GM18861 (cell line): Measurements from ENCODE around the gene PLCXD3.

Experiments used
- ATAC-seq: cut with Tn5 transposase; IDR thresholded peaks from one replicate; pipeline ENCODE4 v1.9.1; 2021; ENCODE audit not compliant: unreplicated experiment

Gene PLCXD3

DNA sequence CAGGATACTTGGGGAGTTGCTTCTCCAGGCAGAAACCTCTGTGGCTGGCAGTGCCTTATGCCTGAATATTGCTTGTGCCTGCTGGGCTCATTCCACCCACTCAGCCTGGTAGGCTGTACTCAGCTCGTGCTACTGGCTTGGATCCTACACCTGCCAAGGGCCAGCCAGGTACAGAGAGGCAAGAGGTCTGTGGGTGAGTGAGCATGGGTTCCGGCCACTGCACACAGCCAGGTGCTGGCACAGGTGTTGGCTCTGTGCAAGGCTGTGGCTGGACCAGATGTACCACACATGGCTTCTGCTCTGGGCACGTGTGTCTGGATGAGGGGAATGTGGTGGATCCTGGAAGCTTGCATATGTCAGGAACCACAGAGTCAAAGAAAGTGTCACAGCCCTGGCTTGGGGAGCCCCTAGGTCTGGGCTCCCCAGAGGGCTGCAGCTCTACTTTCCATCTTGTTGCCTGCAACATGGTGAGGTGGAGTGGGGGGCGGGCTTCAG is 220.4 kb downstream of the PLCXD3 start:
- ATAC-seq, result no peak

DNA sequence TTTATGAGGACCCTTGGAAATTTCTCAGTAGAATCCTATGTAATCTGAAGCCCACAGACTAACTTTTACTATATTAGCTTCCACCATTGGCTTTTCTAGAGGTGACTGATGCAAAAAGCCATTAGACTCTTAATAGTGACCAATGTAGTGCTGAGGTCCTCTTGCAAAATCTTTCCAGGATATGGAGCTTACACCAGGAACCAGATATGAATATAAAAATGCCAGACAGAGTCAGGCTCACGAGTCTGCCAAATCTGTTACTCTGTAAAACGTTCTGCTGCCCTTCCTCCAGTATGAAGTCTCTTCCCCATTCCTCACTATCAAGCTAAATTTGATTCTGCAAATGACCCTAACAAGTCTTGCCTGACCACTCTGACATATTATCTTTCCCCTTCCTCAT is 223.7 kb downstream of the PLCXD3 start:
- ATAC-seq, result no peak

DNA sequence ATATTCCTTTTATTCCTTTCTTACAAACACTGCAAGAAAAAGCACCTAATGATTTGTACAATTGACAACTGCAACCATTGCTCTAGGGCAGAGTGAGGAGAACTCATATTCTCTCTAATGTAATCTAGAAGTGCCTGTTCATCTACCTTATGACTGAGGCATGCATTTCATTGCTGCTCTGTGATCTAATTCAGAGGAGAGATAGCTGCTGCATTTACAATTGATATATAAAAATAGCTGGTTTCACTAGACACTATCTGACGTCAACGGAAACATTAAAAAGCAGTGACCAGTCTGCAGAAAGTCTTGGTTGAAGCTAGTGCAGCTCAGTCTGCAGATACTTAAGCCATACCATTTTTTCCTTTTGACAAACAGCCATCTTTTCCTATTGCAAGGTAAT is 224.2 kb downstream of the PLCXD3 start:
- ATAC-seq, result no peak

DNA sequence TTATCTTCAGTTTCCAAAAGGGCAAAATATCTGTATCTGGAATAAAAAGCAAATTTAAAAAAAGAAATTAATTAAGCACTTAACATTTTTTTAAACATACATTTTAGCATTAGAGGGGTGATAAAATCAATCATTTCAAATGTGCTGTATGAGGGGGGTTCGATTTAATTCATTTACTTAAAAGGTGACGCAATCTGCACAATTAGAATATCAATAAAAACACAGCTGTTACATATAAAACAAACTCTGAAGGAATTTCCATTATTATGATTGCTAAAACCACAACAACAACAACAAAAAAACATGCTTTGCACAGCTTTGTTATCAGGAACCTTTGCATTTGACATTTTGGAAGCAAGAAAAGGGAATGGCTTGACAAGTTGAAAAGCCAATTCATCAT is 225.5 kb downstream of the PLCXD3 start:
- no peak for ATAC-seq

DNA sequence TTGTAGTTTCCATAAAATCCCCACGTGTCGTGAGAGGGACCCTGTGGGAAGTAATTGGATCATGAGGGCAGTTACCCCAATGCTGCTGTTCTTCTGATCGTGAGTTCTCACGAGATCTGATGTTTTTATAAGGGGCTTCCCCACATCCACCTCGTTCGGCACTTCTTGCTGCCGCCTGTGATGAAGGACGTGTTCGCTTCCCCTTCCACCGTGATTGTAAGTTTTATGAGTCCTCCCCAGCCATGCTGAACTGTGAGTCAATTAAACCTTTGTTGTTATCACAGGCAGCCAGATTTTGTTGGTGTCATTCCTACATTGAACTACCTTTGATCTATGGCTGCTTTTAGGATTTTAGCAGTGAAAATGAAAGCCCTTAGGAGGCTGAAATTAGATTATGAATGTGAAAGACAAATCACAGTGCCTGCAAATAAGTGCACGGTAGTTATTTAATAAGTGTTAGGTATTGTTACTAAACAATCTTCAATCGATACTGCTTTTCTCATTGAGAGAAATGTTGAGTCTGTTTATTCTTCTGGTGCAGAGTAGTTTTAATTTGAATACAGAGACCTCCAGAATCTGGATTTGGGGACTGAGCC is 229.1 kb downstream of the PLCXD3 start:
- no peak for ATAC-seq

DNA sequence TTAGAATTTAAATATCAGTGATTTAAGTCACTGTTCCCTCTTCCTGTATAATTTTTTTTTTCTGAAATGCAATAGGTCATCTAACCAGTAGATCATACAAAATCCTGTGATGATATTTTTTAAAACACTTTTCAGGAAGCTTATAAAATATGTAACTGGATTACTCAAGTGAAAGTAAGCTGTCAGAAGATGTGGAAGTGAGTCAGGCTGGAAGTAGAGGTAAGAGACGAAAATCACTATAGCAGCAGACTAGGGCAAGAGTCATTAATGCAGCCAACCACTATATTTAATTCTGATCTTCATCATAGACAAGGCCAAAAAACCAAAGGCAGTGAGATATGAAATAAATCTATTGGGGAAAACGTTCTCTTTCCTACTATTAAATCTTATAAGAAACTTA is 231.4 kb downstream of the PLCXD3 start:
- no peak for ATAC-seq

DNA sequence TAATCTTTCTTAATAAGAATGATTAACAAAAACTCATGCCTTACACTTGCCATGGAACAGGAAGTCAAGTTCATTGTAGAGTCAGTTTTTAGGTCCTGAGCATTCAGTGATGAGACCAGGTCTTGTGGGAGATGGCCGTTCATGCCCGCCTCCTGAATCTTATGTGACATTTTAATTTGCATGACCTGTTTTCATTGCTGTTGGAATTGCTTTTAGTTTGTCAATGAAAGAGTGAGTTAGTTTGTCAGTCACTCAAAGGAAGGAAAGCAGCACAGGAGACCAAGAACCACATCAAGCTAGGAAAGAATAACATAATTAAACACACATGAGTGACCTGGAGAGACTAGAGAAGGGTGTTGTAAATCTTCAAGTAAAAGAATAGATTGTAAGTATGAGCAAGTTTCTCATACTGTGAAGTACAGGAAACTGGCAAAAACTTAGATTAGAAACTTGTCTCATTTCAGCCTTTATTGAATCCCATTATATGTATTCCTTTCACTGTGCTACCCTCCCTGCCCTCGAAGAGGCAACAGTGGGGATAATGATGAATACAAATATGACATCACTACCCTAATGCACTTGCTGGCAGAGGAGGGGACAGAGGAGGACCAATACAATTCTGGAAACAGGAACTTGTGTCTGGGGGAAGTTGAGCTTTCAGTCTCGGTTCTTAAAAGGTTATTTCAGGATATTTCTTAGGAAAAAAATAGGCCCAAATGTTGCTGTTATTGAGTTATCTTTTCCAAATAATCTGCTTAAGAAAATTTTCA is 232.7 kb downstream of the PLCXD3 start:
- ATAC-seq, result no peak

DNA sequence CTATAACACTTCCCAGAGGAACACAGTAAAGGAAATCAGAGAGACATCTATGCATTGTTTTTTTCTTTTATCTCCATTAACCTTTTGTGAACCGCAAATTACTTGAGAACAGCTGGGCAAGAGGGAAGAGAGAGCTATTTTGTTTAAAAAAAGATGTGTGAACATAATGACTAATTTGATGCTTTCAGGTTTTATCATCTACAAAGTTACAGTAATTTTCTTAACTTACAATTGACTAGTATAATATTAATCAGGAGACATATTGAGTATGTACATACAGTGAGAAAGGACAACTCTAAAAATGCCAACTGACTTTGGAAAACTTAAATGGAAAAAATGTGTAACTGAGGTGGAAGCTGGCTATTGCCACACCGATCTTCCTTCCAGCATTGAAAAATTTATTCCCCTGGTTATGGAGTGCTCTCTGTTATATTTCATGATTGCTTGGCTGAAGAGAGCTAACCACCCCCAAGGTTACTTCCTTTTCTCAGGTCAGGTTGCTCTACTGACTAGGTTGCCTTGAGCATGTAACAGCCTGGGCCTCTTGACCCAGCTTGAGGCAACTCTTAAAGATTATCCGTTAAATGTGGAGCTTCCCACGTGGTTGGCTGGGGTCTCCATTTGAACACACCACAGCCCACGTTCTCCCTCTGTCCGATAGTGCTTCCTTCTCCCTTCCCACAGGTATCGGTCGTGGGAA is 234.4 kb downstream of the PLCXD3 start:
- no peak for ATAC-seq

DNA sequence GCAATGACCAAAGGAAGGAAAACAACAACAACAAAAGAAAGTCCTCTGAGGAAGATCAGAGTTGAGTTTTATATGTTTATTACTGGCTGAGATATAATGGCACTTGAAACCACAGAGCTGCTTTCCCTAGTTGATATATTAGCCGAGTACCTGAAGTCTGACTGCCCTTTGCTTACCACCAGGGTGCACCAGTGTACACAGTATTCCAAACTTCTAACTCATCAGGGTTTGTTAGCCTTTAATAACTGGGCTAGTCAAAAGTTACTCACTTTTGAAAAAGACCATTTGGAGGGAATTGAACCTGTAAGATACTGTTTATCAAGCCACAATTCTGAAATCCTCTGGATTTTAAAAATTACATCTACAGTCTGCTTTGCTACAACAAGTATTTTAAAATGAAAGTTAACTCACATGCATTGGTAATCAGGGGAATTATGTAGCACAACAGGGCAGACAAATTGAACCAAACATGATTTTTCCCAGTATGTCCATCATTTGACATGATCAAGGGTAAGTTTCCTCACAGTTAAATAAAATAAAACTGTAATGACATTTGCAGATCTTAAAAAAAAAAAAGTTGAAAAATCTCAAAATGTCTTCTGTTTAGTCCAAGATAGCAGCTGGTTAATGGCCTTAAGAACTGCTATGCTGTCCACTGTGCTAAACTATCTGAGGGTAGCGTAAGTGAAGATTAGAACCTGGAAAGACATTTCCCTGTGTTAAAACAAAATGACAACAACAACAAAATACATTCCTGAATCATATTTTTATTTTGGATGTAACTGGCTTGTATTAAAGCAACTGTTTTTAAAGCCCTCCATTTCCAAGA is 239.8 kb downstream of the PLCXD3 start:
- peak; percentile 87 for ATAC-seq

DNA sequence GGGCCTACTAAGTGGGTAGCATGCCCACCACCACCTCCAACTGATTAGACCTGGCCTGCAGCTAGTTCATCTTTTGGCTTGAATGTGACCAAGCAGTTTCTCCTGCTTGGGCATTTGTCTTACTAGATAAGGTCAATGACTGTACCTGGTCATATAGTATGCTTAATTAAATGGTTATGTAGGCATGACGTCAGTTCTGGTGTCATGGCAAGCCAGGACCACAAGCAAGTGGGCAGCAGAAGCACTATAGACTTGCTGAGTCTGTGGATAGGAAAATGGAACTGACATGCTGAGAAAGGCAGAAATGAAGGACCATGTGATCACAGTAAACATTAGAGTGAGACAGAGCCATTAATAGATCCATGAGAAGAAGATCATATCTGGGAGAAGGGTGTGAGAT is 241.5 kb downstream of the PLCXD3 start:
- ATAC-seq, result no peak

DNA sequence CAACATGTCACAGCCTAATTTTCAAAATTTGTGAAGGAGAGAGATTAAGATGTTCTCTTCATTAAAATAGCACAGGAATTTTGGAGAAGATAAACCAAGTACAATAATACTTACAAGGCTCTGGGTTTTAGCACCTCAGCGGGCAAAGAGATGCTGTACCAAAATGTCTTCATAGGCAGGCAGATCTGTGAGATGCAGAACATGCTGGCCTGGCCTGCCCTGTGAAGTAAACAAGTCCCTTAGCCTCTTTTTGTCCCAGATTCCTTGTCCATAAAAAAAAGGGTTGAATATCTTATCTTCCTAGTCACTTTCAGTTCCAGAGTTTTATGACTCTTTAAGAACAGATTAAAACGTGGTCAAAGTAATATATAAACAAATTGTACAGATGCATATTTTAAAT is 244.0 kb downstream of the PLCXD3 start:
- ATAC-seq, result no peak

DNA sequence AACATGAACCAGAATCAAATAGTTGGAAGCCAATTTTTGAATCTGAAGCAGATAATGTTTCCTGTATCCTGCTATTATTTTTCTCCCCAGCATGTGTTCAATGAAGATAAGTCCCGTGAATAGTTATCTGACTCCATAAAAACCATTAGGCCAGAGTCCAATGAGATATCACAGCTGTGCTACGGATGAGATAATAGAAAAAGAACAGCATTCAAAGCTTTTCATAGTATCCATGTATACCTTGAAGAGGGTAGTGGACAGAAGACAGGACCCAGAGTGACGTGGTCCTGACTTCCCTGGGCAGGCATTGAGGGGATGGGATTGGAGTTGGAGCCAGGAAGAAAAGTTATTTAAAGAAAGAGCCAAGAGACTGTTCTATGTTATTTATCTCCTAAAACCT is 246.4 kb downstream of the PLCXD3 start:
- ATAC-seq, result no peak

DNA sequence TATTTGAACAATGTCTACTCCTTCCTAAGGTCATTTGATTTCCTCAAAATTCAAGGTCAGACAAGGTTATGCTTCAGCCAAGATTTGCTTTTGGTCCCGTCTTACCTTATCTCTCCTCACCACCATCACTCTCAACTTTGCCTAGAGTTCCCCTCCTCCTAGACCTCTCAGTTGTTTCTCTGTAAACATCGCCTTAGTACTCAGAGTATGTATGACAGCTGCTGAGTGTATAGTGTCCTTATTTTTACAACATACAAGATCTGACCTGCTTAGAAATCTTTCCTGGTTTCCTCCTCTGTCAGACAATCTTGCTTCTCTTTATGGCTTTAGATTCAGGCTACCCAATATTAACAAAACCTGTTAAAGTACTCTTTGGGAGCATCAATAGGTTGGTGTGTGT is 247.1 kb downstream of the PLCXD3 start:
- ATAC-seq, result no peak
